GM12873 (cell line): ENCODE data around the gene ZPR1.

Experiments
- TF ChIP-seq, protein P1 (sequence below): IDR thresholded peaks from 2 replicates; pipeline ENCODE4 v1.5.1; 2012; ENCODE audit warnings: low read depth, mild to moderate bottlenecking, moderate library complexity, low read length, control low read depth; ENCODE audit not compliant: insufficient read depth; ENCODE audit errors: missing control alignments

The ZPR1 gene

DNA sequence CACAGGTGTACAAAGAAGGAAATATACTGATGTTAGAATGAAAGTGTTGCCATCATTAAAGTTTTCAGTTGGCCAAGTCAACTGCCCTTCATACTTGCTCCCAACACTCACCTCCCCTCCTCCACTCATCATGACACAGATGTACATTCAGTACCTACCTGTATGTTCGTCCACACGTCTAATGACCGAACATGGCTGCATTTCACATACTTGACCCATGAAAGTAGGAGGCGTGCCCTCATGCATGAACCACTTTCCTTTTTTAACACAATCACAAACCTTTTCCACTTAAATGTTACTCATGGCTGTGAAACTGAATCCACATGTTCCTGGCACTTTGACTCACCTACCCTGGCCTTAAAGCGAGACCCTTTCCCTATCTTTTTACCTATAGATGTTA is 11.8 kb downstream of the ZPR1 start:
- TF ChIP-seq, protein P1, sequence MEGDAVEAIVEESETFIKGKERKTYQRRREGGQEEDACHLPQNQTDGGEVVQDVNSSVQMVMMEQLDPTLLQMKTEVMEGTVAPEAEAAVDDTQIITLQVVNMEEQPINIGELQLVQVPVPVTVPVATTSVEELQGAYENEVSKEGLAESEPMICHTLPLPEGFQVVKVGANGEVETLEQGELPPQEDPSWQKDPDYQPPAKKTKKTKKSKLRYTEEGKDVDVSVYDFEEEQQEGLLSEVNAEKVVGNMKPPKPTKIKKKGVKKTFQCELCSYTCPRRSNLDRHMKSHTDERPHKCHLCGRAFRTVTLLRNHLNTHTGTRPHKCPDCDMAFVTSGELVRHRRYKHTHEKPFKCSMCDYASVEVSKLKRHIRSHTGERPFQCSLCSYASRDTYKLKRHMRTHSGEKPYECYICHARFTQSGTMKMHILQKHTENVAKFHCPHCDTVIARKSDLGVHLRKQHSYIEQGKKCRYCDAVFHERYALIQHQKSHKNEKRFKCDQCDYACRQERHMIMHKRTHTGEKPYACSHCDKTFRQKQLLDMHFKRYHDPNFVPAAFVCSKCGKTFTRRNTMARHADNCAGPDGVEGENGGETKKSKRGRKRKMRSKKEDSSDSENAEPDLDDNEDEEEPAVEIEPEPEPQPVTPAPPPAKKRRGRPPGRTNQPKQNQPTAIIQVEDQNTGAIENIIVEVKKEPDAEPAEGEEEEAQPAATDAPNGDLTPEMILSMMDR = no peak

DNA sequence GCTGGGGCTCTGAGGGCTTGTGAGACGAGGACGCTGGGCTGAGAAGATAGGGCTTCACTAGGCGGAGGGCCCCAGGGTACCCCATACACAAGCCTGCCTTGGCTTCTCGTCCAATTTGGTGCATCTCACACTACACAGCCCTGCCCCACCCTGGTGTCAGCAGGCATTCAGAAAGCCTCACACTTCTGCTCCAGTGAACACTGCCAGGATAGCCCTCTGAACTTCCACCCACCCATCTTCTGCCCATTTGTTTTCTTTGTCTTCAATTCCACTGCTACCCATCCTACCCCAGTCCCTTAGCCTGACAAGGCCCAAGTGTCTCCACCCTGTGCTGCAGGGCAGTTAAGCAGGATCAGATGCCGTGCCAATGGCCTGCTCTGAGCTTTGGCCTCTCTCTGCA is 13.2 kb downstream of the ZPR1 start:
- TF ChIP-seq, protein P1 = no peak

DNA sequence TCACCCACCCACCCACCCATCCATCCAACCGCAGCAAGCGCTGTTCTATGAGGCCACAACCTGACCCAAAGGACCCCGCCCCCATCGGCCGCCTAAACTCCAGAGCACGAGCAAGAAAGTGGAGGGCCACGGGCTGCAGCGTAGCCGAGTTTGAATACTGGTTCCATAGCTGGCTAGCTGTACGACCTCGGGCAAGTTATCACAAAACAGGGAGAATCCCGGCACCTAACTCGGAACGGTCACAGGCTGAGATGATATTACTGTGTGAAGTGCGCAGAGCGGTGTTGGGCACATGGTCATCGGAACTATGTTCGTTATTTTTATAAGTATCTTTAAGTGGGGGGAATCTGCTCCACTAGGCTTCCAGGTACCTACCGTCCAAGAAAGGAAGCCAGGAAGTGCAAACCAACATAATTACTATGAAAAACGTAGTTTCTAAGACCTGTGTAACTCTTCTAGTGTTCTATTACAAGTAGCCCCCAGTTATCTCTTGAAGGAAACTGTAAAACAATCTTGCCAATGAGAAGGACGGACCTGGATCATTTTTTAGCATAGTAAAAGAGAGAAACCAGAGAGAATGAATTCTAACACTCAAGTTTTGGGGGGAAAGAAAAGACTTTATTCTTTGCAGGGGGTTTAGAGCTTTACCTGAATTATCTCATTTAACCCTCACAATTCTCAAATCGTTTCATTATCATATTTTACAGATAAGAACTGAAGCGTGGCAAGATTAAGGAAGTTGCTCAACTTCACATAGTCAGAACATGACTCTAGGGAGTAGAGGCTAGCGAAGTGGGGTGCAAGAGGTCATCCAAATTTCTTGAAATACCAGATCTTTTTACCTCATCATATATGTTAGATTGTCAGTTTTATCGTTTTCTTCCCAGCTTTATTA is 14.4 kb downstream of the ZPR1 start:
- TF ChIP-seq, protein P1 = no peak

DNA sequence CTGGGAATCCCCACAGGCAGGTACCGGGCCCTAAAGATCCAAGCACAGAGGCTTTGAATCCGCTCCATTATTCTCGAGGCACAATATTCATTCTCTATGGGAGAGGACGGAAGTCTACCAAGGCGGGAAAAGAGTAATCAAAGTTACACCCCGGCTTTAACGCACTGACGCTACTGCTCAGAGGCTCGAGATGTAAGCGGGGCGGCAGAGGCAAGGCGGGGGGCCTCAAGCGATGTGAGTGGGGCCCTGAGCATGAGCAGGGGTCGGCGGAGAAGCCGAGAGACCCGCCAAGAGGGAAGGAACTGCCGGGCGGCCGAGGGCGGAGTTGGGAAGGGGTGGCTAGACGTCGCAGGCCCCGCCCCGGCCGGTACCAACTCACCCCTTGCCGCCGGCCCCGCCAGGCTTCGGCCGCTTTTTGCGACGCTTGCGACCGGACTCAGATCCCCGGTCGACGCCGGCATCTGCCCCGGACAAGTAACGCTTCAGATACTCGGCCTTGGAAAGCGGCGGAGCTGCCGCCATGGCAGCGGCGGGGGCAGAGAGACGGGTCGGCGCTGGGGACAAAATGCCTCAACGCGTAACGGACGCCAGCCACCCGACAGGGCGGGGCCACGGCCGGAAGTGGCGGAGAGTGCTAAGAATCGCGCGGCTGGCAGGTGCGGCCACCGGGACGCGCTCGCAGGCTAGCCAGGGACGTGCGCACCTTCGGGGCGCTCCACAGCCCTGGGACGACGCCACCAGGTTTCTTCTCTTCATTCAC is 15.2 kb downstream of the ZPR1 start, which contains the start of gene BUD13:
Gene BUD13, minus strand, starts transcription at position 545 of the 760 bp plus-strand sequence. Its CDS starts 23 bp downstream, at position 522.
- TF ChIP-seq, protein P1 = no peak

DNA sequence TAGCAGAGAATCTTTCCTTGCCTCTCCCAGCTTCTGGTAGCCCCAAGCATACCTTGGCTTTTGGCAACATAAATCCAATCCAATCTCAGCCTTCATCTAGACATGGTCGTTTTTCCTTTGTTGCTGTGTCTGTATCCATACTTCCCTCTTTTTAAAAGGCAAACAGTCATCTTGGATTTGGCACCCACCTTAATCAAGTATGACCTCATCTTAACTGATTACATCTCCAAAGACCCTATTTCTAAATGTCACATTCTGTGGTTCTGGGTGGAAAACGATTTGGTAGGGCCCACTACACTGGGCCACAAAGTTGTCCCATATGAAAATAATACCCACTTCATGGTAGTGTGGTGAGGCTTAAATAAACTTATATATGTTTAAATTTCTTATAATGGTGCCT is 15.9 kb downstream of the ZPR1 start:
- TF ChIP-seq, protein P1 = no peak

DNA sequence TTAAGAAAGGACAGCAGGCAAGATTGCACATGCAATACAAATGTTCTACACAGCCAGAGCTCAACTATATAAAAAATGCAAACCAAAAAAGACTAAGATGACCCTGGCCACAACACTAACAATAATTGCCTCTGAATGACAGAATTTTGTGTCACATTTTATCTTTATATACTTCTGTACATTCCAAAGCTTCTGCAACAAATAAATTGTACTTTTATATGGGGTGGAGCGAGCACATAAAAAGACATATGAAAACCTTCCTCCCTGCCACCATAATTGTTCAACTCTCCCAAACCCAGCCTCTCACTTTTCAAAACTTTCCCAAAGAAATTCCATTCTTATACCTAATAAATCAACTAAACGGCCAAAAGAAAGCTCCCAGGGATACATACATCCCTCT is 25.7 kb downstream of the ZPR1 start:
- TF ChIP-seq, protein P1 = no peak

DNA sequence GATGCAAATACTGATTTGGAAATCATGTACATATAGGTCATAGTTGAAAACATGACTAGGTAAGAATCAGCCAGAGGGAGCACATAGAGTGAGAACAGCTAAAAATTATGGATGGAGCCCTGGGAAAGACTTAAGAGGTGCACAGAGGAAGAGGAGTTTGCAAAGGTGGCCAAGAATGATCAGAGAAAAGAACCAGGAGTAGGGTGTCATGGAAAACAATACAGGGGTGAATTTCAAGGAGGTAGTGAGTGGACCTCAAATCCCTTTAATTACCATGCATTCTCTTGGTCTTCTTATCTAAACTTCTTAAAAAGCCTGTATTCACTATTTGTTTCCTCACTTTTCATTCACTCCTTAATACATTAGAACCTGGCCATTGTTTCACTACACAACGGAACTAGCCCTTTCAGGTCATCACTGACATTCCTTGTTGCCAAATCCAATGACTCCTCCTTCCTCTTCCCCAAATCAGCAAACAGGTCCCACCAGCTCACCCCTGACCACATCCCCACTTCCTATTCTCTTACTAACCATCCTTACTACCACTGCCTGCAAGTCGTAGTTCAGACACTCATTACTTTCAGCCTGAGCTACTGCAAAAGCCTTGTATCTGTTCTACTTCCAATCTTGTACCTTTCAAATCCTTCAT is 37.6 kb downstream of the ZPR1 start:
- TF ChIP-seq, protein P1 = no peak
